Measurements from ENCODE around the gene MRPS15.

MRPS15 gene

DNA sequence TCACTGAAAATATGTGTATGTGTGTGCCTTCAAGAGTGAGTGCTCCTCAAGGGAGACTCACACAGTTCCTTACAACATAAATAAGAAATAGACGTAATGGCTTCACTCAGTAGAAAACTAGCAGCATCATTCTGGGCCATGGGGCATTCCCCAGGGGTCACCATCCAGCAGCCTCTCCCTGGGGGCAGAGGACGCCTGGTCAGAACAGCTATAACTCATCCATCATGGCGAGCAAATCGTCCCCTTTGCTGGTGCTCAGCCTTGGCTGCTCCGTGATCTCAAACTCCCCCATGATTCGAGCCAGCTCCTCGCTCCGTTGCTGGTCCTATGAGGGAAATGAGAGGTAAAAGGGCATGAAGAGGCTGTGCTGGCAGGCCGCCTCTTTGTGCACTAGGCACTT is 46.3 kb downstream of the MRPS15 start:
- DNase-seq = no peak

DNA sequence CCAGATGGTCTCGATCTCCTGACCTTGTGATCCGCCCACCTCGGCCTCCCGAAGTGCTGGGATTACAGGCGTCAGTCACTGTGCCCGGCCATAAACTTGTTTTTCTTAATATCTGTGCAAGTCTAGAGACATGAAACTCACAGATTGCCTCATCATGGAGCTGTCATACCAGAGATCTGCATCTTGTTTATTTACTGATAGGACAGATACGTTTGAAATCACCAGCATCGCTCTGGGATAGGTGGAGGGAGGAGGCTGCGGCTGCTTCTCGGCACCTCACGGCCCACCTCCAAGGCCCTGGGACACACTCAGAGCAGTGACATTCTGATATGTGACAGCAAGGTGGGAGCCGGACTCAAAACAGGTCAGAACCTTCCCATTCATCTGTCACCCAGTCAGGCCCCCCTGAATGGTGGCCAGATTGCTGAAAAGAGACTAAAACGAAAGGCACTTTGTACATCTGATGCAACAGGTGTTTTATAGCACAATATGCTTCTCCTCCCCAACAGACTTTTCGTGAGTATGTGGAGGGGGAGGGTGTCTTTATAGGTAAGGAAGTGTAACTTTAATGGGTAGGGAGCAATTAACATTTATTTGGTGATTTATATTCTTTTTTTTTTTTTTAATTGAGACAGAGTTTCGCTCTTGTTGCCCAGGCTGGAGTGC is 48.4 kb downstream of the MRPS15 start:
- no peak for DNase-seq

DNA sequence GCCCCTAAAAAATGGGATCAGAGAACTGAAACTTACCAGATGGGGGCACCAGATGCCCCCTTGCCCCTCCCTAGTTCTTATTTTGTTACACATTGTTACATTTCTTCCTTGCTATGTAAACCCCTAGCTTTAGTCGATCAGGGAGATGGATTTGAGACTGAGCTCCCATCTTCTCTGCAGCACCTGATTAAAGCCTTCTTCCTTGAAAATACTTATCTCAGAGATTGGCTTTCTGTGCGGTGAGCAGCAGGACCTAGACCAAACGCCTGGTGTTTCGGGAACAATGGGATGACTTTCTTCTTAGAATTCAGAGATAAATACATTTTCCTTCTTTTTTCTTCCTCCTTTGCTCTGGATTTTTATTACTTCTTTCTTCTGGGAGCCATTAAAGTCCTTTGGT is 49.8 kb downstream of the MRPS15 start:
- no peak for DNase-seq

DNA sequence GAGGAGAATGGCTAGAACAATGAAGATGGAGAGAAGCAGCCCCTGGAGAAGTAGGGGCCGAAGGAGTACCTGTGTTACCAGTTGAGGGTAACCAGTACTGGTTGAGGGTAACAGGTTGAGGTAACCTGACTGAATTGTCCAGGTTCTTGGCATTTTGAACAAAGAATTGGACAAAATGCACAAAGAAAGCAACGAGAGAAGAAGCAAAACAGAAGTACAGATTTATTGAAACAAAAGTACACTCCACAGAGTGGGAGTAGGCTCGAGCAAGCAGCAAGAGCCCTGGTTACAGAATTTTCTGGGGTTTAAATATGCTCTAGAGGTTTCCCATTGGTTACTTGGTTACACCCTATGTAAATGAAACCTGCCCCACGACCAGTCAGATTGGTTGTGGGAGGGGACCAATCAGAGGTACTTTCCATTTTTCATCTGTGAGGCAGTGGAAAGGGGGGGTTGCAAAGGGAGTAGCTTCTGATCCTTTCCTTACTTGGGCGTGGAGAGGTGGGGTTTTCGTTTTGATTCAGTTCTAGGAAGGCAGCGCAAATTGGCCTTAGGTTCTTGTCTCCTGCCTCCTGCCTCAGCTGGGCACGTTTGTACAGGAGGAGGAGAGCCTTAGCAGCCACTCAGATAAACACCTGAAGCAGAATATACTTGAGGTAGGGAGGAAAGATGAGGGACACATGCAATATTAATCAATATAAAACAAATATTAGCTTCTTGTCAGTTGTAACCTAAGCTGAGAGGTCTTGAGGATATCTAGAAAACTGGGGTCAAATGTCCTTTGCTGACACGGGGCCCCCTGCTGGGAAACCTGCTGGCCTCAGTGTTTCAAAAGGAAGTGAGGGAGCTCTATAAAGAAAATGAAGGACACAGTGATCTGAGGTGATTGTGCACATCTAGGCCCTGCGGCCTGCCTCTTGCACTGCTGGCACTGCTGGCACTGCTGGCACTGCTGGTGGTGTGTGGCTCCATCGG is 52.2 kb downstream of the MRPS15 start:
- peak; percentile 31 for DNase-seq

DNA sequence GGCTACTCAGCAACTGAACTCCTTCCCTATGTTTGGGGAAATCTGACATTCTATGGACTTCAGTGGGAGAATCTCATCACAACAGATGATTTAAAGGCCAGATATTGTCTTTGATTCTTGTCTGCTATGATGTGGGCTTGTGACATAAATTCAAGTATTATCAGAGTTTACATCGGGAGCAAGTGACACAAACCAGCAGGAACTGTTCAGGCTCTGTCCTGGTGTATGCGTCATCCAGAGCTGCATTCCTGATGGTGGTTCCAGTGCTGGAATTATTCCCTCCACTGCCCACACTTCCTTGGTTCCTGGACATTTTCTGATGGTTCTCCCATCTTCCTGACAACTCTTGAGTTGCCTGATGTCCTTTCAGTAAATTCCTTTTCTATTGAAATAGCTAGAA is 55.7 kb downstream of the MRPS15 start:
- no peak for DNase-seq

DNA sequence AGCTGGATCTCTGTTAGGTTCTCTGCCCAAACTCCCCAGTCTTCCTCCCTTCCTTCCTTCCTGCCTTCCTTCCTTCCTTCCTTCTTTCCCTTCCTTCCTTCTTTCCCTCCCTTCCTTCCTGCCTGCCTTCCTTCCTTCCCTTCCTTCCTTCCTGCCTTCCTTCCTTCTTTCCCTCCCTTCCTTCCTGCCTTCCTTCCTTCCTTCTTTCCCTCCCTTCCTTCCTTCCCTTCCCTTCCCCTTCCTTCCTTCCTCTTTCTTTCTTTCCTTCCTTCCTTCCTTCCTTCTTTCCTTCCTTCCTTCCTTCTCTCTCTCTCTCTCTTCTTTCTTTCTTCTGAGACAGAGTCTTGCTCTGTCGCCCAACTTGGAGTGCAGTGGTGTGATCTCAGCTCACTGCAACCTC is 57.7 kb downstream of the MRPS15 start:
- DNase-seq = no peak
